ENCODE results near the gene PTPN13.

Gene PTPN13

DNA sequence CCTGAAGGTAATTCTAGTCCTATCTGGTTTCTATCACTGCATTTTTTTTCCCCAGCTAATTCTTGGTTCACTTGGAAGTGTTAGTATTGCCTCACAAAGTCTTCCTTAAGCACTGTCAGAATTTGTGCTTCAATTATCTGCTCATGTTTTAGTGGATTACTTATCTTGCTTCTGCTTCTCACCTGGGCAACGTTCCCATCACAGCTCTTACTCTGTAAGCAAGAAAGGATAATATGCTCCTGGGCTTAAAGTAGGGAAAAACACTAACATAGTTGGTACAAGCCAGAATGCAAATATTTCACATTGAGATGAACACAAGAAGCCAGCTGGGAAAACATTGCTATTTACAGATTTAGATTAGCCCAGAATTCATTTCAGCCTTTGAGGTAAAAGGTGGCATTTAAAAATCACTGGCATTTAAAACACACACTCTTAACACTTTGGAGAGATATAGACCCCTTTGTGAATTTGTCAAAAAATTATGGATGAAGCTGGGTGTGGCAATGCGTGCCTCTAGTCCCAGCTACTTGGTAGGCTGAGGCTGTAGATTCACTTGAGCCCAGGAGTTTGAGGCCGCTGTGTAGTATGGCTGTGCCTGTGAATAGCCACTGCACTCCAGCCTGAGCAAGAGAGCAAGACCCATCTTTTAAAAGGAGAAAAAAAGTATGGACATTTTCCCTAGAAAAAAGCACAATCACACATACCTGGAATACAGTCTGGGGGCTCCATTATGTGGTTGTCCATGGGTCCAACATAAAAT is 6.6 kb upstream of the PTPN13 start:
- no peak for DNase-seq (ENCODE audit: low spot score)

DNA sequence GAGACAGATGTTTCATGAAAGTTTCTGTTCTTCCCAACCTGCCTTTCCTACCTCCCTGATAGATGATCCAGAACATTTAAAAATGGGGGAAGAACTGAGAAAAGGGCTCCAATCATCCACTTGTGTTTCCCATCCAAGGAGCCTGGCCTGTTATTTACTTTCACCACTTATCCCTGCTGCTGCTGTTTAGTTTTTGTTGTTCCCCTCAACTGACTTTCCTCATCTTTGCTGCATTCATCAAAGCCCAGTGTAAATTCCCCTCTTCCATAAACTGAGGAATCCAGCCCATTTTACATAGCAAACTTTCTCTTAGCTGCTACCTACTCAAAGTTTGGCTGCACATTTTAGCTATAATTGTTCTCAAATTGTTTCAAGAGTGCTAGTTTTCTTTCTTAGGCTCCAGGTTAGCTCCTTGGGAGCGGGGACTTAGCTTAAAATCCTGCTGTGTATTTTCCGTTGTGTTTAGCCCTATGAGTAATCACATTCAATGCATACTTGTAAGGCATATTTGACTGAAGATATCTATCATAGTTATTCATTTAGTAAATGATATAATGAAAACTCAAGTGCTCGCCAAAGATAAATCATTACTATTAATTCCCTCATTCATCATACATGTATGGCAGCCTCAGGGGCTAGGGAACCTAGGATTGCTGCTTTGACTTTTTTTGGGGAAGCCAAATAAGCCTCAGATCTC is 1.4 kb upstream of the PTPN13 start:
- DNase-seq (ENCODE audit: low spot score) = no peak

DNA sequence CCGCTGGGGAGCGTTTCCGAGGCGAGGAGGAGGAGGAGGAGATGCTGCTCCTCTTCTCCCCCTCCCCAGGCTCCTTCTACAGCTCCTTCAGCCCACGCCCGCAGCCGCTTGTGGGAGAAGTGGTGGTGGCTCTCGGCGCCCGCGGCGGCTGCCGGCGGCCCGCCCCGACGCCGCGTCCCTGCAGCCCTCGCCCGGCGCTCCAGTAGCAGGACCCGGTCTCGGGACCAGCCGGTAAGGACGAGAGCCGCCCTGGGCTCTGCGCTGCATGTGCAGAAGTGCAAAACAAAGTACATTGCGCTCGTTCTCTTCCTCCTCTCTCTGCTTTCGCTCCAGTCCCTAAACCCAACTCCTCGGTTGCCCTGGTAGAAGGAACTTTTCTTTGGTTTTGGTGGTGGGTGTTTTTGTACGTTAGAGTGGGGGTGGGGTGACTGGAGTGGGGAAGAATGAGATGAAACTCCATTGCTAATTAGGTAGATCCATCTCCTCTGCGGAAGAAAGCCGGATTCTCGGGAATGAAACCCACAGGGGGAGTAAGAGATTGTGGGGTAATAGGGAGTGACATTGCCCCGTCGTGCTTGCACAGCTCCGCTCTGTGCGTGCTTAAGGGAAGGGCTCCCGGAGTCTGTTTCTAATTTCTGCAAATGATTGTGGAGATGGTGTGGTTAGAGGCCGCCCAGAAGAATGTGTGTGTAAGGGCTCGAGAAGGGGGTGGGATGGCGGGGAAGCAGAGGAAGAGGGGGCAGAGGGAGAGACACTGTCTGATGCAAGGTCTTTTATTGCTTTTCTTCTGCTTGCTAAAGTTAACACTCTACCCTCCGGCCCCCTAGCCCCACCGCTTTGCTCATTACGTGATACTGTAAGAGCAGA is 677 bp downstream of the PTPN13 start:
- no peak for DNase-seq (ENCODE audit: low spot score)

DNA sequence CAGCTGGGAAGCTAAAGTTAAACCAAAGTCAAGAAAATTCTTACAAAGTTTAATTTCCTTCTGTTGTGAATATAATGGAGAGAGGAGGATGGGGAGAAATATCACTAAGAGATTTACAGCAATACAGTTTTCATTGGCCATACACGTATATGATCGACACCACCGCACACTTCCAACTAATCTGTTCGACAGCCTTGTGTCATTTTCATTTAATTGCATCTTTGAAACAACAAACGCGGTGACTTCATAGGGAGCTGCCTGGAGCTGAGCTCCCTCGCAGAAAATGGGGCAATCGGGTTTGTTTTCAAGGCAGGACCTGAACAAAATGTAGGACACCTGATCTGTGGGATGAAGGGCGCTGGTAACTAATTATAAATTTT is 1.3 kb downstream of the PTPN13 start:
- DNase-seq (ENCODE audit: low spot score) = no peak

DNA sequence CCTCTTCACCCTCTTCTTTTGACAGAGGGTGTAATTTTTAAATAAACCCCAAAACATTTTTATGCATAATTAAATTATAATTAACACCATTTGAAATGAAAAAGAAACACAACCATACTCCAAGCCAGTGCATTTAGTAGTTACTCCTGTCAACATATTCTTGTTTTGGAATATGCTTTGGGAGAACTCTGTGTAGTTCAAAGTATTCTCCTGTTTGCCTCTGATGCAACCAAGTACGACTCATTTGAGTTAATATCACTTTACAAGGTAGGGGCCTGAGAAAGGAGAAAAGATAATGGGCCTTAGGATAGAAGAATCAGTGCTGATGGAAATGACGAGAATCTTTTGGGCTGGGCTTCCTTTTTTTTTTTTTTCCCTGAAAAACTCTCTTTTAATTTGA is 2.7 kb downstream of the PTPN13 start:
- no peak for DNase-seq (ENCODE audit: low spot score)

DNA sequence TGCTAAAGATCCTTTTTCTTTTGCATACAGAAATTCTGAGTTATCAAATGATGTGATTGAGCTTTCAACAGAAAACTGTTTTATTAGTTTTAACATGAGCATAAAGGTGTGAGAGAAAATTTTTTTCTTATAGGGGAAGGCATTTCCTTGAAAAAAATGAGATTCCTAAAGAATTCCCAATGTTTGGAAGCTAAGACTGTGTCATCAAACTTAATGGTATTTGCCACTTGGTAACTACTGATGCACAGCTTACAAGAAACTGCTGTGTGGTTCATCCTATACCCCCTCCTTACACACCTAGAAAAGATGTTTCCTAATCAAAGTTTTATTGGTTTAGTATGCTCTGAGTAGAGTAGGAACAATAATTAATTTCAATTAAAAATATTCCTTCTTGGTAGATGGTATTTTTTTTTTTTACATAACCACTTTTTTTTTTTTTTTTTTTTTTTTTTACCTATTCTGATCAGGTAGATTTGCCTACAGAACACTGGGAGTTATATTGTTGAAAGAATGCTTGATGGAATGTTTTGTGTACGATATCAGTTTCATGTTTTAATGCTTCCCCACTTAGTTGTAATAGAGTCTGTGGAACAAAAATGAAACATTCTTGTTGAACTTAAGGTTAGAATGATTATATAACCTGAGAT is 6.0 kb downstream of the PTPN13 start:
- no peak for DNase-seq (ENCODE audit: low spot score)

DNA sequence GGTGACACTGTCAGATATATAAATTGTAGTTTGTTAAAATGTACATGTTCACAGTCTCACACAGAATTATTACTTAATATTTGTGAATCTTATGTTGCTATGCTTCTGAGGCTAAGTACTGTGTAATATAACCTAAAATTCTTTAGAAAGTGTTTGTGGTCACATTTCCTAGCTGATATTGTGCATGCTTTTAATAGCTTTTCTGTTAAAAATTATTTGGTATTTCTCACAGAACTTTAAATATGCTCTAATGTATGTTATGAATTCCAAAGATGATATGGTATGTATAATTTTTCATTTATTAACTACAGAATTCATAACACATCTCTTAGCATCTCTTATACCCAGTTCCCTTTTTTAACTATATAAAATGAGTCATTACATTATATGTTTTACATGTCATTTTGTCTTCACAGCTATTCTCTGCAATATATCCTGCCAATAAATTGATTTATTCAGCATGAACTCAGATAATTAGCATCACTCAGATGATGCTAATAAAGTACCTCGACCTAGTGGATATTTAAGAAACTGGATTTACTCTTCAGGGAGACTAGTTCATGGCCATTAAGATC is 9.3 kb downstream of the PTPN13 start:
- no peak for DNase-seq (ENCODE audit: low spot score)

DNA sequence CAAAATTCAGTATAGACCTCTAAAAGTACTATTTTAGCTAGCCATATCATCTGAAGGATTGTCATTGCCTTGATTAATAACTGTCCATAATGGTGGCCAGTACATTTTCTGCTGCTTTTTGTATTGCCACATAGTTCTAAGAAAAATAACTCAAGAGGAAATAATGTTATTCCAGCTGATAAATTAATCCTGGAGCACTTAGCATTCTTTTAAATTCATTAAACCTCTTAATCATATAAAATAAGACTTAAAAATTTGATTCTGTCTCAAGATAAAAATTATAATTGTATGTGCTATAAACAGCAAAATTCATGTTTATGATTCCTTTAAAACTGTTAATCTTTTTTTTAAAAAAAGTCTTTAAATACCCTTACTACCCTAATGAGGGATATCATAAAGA is 12.7 kb downstream of the PTPN13 start:
- no peak for DNase-seq (ENCODE audit: low spot score)

DNA sequence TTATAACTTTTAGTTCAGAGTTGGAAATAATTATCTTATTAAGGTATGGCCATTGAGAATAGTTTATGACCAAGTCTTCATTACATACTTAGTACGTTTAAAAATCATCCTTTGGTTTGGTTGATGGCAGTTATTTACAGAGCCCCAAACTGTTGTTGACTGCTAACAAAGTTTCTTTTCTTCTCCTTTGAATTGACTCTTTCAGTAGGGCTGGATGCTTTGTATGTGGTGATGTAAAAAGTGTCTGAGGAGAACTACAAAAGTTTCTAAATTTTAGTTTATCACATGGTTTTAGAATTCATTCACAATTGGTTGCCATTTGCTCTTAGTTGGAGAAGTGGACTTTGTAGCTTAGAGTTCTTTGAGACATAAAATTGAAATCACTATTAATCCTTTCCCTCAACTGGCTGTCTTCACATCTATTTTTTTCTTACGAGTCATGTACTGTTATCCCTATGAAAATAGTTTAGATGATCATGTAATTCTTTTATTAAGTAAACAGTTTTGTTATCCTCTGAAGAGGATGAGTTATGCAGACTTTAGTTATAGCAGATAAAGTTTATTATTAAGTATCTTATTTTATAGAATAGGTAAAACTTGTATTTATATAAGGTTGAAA is 14.8 kb downstream of the PTPN13 start:
- DNase-seq (ENCODE audit: low spot score) = no peak

DNA sequence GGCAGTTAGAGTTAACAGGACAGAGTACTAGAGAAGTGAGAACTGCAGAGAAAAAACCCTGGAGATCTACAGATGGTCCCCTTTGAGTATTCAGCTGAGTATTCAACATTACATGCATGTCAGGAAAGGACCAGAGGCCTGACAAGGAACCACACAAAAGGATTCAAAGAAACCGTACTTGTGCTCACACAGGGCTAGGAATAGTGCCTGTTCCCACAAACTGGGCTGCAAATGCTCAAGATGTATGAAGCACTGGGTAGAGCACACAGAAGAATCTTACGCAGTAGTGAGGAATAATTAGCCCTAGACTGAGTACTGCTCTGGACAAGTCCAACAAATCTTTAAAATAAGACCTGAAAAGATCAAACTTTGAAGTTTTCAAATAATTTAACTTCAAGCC is 17.6 kb downstream of the PTPN13 start:
- DNase-seq (ENCODE audit: low spot score) = no peak

DNA sequence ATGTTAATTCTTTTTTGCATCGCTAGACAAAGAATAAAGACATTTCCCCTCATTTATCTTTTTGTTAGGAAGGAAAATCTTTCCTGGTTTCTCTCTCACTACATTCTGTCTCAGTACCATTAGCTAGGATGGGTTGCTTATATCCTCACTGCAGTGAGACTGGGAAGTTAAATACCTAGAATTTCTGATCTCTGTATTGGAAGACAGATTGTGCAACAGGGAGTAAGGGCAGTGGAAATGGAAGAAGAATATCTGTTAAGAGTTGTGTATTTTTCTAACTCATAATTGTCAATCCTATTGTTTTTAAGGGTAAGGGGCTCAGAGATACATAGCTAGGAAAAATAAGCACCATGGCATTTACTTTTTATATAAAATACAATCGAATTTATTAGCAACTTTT is 19.6 kb downstream of the PTPN13 start:
- no peak for DNase-seq (ENCODE audit: low spot score)

DNA sequence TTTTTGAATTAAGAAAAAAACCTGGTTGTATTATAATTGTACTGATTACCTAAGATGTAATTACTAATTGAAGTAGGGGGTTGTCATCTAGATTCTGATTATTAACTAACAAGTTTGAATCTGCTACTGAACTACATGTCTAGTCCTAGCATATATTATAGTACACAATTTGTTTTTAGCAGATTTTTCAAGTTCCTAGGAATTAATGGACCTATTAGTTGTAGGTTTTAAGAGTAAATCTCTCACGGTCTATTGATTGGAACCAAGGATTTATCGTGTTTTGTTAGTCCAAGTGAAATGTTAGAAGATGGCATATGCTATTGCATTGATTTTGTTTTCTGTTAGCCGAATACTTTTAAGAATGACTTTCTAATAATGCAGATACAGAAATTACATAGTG is 20.8 kb downstream of the PTPN13 start:
- no peak for DNase-seq (ENCODE audit: low spot score)

DNA sequence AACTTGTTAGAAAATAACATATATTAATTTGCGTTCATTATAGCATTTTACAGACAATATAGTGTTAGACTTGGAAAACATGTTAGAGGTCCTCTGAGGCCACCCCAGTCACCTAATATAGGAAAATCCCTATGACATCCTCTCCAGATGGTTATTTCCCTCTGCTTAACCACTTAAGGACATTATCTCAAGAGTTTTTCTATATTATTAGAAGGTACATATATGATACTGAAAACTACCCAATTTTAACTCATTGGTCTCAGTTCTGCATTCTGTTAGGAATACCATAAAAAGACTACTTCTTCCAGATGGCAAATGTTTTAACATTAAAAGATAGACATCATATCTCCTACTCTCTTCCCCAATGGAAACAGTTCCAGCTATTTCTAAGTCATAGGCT is 21.4 kb downstream of the PTPN13 start:
- no peak for DNase-seq (ENCODE audit: low spot score)

DNA sequence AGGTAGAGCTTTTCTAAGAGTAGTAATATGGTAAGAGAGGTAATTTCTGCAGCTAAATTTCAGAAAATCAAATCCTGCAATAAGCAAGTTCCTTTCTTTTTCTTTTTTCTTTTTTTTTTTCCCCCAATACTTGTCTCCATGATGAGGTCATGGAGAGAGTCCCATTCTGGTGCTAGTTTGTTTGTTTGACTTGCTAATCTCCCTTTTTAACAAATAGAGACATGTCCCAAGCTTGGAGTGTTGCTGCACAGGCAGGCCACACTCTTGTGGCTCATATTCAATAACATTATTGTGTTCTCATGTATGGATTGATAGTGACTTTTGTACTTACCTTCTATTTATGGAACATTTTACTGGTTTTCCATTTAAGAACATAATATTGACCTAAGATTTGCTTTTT is 25.5 kb downstream of the PTPN13 start:
- no peak for DNase-seq (ENCODE audit: low spot score)

DNA sequence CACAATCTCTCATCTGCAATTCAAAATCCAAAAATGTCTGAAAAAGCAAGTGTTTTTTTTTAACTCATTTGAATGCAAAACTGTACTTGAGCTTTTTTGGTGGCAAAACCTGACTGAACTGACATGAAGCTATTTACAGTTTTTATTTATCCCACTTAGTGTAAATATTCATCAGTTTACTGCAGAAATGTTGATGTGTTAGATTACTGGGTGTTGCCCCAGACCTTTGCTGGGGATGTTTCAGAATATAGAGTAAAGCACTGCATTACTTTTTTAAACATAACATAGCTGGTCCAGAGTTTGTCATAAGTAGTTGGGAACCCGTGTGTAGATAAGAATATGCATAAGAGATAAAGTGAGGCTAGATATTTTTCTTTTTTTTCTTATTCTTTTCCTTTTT is 27.3 kb downstream of the PTPN13 start:
- no peak for DNase-seq (ENCODE audit: low spot score)

DNA sequence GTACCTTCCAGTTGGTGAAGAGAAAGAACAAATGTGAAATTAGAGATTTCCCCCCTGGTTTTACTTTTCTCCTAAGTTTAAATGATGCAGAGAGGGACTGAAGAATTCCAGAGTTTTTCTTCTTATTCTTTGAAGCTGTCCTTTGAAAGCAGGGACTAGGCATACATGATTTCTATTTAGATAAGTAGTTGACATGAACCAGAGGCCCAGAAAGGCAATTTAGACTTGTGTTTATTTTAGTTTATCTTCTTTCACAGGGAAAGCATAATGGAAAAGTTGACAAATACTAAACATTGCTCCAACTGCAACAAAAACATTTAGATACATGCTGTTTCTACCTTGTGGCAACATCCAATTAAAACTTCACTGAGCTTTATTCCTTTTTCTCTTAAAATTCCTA is 32.0 kb downstream of the PTPN13 start:
- DNase-seq (ENCODE audit: low spot score) = no peak

DNA sequence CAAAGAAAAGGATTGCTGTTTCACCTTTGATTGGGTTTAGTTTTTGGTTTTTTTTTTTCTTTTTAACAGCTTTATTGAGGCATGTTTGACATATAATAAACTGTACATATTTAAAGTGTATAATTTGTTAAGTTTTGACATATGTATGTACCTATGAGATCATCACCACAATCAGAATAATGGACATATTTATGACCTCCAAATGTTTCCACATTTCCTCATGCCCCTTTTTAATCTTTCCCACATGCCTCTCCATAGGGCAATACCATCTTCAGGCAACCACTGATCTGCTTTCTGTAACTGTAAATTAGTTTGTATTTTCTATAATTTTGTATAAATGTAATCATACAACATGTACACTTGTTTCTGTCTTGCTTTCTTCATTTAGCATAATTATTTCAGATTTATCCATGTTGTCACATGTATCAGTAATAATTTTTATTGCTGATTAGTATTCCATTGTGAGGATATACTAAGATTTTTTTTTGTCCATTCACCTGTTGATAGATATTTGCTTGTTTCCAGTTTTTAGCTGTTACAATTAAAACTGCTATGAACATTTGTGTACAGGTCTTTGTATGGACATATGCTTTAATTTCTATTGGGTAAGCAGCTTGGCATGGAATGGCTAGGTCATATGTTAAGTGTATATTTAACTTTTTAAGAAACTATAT is 33.5 kb downstream of the PTPN13 start:
- DNase-seq (ENCODE audit: low spot score) = no peak

DNA sequence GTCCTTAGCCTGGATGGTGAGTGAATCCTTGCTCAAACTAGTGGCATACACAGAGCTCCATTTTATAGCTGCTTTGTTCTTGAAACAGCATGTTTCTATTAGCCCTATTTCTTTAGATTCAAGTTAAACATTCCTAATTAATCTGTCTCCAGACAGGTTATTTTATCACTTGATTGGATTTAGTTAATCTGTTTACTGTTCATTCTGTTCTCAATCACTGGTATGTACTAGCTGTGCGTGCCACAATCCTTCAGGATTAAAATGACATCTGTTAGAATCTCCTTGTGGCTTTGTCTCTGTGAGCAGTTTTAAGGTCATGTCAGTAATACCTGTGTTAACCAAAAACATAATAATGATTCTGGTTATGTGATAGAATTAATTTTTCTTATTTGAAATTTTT is 36.5 kb downstream of the PTPN13 start:
- no peak for DNase-seq (ENCODE audit: low spot score)

DNA sequence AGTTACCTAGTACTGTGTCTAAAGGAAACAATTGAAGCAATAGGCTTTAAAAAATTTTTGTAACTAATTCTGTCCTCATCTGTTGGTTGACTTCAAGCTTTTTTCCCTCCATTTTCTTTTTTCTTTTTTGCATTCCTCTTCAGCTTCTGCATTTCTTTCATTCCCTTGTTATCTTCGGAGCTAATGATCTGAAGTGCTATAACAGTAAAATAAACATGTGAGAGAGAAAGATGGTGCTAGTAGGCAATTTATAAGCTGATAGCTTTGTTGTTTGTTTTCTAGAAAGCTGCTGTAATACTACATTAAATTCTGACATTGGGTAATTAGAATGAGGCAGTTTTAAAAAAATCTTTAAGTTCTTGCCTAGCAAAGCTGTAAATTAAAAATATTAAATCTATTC is 37.1 kb downstream of the PTPN13 start:
- DNase-seq (ENCODE audit: low spot score) = no peak

DNA sequence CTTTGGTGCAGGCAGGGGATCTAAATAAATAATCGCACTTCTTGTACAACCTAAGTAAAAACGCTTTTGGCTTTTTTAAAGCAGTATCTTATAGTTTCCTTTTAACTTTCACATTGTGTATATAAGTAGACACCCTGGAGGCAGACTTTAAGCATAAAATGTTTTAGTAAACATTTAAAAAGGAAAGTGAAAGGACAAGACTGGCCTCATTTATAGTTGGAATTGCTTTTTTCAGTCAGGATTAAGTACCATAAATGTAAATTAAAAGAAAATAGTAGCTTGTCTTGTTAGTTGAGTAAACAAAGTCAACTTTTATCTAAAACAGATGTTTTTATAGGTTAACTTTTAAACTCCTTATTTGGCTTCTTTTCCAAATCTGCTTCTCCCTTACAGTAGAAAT is 39.7 kb downstream of the PTPN13 start:
- DNase-seq (ENCODE audit: low spot score) = no peak

DNA sequence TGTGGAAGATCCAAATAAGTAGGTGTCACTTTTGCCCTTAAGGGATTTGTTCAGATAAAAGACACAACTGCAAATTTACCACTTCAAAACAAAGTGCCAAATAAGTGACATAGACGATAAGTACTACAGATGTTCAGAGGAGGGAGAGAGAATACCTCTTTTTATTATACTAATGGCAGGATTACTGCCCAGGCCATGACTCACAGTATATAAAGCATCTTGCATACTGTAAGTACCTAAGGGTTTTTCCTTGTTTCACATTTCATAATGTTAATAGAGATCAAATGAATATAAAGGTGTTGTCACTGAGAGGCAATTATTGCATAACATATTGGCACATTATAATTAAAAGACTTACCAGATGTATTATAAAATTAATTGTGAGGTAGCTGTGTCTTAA is 46.4 kb downstream of the PTPN13 start:
- DNase-seq (ENCODE audit: low spot score) = no peak
